ENCODE data around the gene NACC1. TPM values are rescaled to one million over a fixed set of nuclear protein-coding genes. Genes with fewer than 3 reads are reported as not detected.
A peak's percentile ranks its signal among the peaks of the same experiment; 100 is the strongest.
"Not testable (repeated sequence)": the region's sequence is repeated elsewhere in the genome, so short reads cannot be mapped to it uniquely, and the experiment has no call there.

Gene NACC1
- total RNA-seq, 1 experiment from 2014 or later, result 126 TPM

GRCh38 chr19:13164343-13165161, 46.5 kb downstream of the NACC1 start:
- Histone ChIP-seq H3K4me1 (ENCODE audit: insufficient read depth, low read length, poor library complexity, severe bottlenecking) (peaks cover 49% of the 10 kb centered on the region), H3K27ac (ENCODE audit: low read depth, low read length, poor library complexity, severe bottlenecking) (peak overlapping the region; percentile 100), H3K27me3 (replicated peaks; ENCODE audit: insufficient read depth, low read depth, low read length, poor library complexity) (no peaks in the 10 kb centered on the region), H3K9me3 (ENCODE audit: low read depth, low read length, poor library complexity, severe bottlenecking) (no peaks in the 10 kb centered on the region), H3K4me3 (ENCODE audit: low read depth, low read length, poor library complexity, severe bottlenecking) (peak overlapping the region; percentile 44), H3K36me3 (ENCODE audit: insufficient read depth, low read length, poor library complexity, severe bottlenecking) (no peaks in the 10 kb centered on the region)
- ChIA-PET CTCF (interaction anchor here (0.6 to 1.8 kb wide), 3 partner anchors 9 to 199 kb away, joined by 5 to 8 read pairs (median 8); no protein-coding TSS in a partner anchor), POLR2A (ENCODE audit: low non-redundant PET) (interaction anchor here (0.6 to 2.2 kb wide), 5 partner anchors 12 to 300 kb away, joined by 3 to 15 read pairs (median 10); no protein-coding TSS in a partner anchor)
- intact Hi-C loops (cut with micrococcal nuclease; ENCODE audit: unreplicated experiment), result loop anchor here (2.0 to 10.0 kb wide), 2 partner anchors 14 to 680 kb away; partner anchors contain the start of genes IER2 and STX10
- no TSS peak for BruUV-seq (replicated peaks)
- peak; percentile 100 for DNase-seq (ENCODE audit: low spot score)
- TF ChIP-seq EZH2 (IDR thresholded peaks at IDR 0.05; ENCODE audit: borderline replicate concordance, low read depth, low read length, poor library complexity, severe bottlenecking) (no peak), CTCF (conservative IDR thresholded peaks at IDR 0.05; ENCODE audit: low read depth, low read length) (no peak)

GRCh38 chr19:13165162-13165997, 47.3 kb downstream of the NACC1 start:
- Histone ChIP-seq H3K27me3 (replicated peaks; ENCODE audit: insufficient read depth, low read depth, low read length, poor library complexity) (no peaks in the 10 kb centered on the region), H3K4me3 (ENCODE audit: low read depth, low read length, poor library complexity, severe bottlenecking) (no peak overlapping the region), H3K27ac (ENCODE audit: low read depth, low read length, poor library complexity, severe bottlenecking) (peak overlapping the region; percentile 100), H3K9me3 (ENCODE audit: low read depth, low read length, poor library complexity, severe bottlenecking) (no peaks in the 10 kb centered on the region), H3K36me3 (ENCODE audit: insufficient read depth, low read length, poor library complexity, severe bottlenecking) (no peaks in the 10 kb centered on the region), H3K4me1 (ENCODE audit: insufficient read depth, low read length, poor library complexity, severe bottlenecking) (peaks cover 49% of the 10 kb centered on the region)
- DNase-seq (ENCODE audit: low spot score), result peak; percentile 79
- ChIA-PET CTCF (interaction anchor here (1.6 to 1.8 kb wide), 2 partner anchors 10 to 200 kb away, joined by 5 to 8 read pairs; no protein-coding TSS in a partner anchor), POLR2A (ENCODE audit: low non-redundant PET) (interaction anchor here (0.6 to 2.2 kb wide), 2 partner anchors 13 to 301 kb away, joined by 10 to 13 read pairs; no protein-coding TSS in a partner anchor)
- intact Hi-C loops (cut with micrococcal nuclease; ENCODE audit: unreplicated experiment), result loop anchor here (2.0 to 10.0 kb wide), 2 partner anchors 15 to 679 kb away; partner anchors contain the start of genes IER2 and STX10
- TF ChIP-seq CTCF (conservative IDR thresholded peaks at IDR 0.05; ENCODE audit: low read depth, low read length), result no peak
- TF ChIP-seq EZH2 (IDR thresholded peaks at IDR 0.05; ENCODE audit: borderline replicate concordance, low read depth, low read length, poor library complexity, severe bottlenecking), result no peak
- BruUV-seq (replicated peaks), result TSS peak; percentile 43

- peaks cover 49% of the 10 kb centered on the region for H3K4me1 ChIP-seq (ENCODE audit: insufficient read depth, low read length, poor library complexity, severe bottlenecking)
- H3K4me3 ChIP-seq (ENCODE audit: low read depth, low read length, poor library complexity, severe bottlenecking); H3K27me3 ChIP-seq (replicated peaks; ENCODE audit: insufficient read depth, low read depth, low read length, poor library complexity); CTCF ChIA-PET; H3K36me3 ChIP-seq (ENCODE audit: insufficient read depth, low read length, poor library complexity, severe bottlenecking); DNase-seq (ENCODE audit: low spot score); BruUV-seq (replicated peaks); H3K9me3 ChIP-seq (ENCODE audit: low read depth, low read length, poor library complexity, severe bottlenecking): not testable (repeated sequence)
- POLR2A ChIA-PET (ENCODE audit: low non-redundant PET), result interaction anchor here (0.6 kb wide), 1 partner anchor 10 kb away, joined by 8 read pairs; no protein-coding TSS in a partner anchor
- H3K27ac ChIP-seq (ENCODE audit: low read depth, low read length, poor library complexity, severe bottlenecking), result peak overlapping the region; percentile 100
- intact Hi-C loops (cut with micrococcal nuclease; ENCODE audit: unreplicated experiment), result loop anchor here (10.0 kb wide), 1 partner anchor 679 kb away; no protein-coding TSS in a partner anchor
Measured at GRCh38 chr19:13166151-13166550, 48.1 kb downstream of the NACC1 start.

Data from A673 (cell line).